Caco-2 (cell line): ENCODE data around the gene MRPS27. TPM values are rescaled to one million over a fixed set of nuclear protein-coding genes. Genes with fewer than 3 reads are reported as not detected.
"Not testable (repeated sequence)": the region's sequence is repeated elsewhere in the genome, so short reads cannot be mapped to it uniquely, and the experiment has no call there.

ENCODE experiments used
- BruUV-seq: library from RNA; stranded (reverse); fragments of 400-500 nt; replicated peaks from 2 replicates; lab custom pipeline; 2021; lab: Mats Ljungman, UMichigan
- CTCF ChIA-PET: fragments of 300-600 bp; sonication (Branson Sonifier 250); formaldehyde crosslinking; loops from one replicate; lab custom pipeline; 2022; ENCODE audit warnings: antibody characterized with exemption; lab: Charles Lee
- POLR2A ChIA-PET: fragments of 300-600 bp; sonication (Branson Sonifier 250); formaldehyde crosslinking; loops from one replicate; lab custom pipeline; 2022; ENCODE audit warnings: antibody characterized with exemption; lab: Charles Lee
- DNase-seq, 2 experiments: peaks; one replicate each; pipeline versions ENCODE4 v3.0.0 to v3.0.0-alpha.2; 2020 to 2022
- H3K27me3 ChIP-seq: replicated peaks from 2 replicates; pipeline ENCODE4 v1.6.0; 2011; ENCODE audit warnings: low read length; ENCODE audit not compliant: control insufficient read depth, insufficient read depth
- H3K36me3 ChIP-seq: 2 replicates; pipeline ENCODE4 v1.5.1; 2011; ENCODE audit warnings: low read length; ENCODE audit not compliant: control insufficient read depth, insufficient read depth
- H3K4me1 ChIP-seq: fragments of 250-450 bp; sonication (Bioruptor Pico); 2 replicates; pipeline ENCODE4 v1.5.1; 2020; ENCODE audit warnings: mild to moderate bottlenecking
- H3K4me3 ChIP-seq: 2 replicates; pipeline ENCODE4 v1.5.1; 2011; ENCODE audit warnings: low read depth, mild to moderate bottlenecking, control low read depth, low read length
- H3K9me3 ChIP-seq: fragments of 250-450 bp; sonication (Bioruptor Pico); 2 replicates; pipeline ENCODE4 v1.5.1; 2020; ENCODE audit warnings: mild to moderate bottlenecking, moderate library complexity
- H3K27ac Mint-ChIP-seq: one replicate; pipeline ENCODE4 v1.8.0; 2022; ENCODE audit warnings: mixed read lengths; ENCODE audit not compliant: unreplicated experiment
- H3K27me3 Mint-ChIP-seq: one replicate; pipeline ENCODE4 v1.8.0; 2022; ENCODE audit warnings: mixed read lengths; ENCODE audit not compliant: insufficient read depth, unreplicated experiment
- H3K36me3 Mint-ChIP-seq: one replicate; pipeline ENCODE4 v1.8.0; 2022; ENCODE audit warnings: mild to moderate bottlenecking, mixed read lengths; ENCODE audit not compliant: insufficient read depth, unreplicated experiment
- H3K4me1 Mint-ChIP-seq: one replicate; pipeline ENCODE4 v1.8.0; 2022; ENCODE audit warnings: low read depth, mixed read lengths; ENCODE audit not compliant: unreplicated experiment
- H3K4me3 Mint-ChIP-seq: one replicate; pipeline ENCODE4 v1.8.0; 2022; ENCODE audit warnings: mild to moderate bottlenecking, moderate library complexity, mixed read lengths; ENCODE audit not compliant: unreplicated experiment
- H3K9me3 Mint-ChIP-seq: one replicate; pipeline ENCODE4 v1.8.0; 2022; ENCODE audit warnings: mixed read lengths; ENCODE audit not compliant: unreplicated experiment
- CTCF ChIP-seq, 2 experiments: fragments of 200-600 bp in 1 of 2; IDR thresholded peaks; 1 replicate in 1 of 2; 2 replicates in 1 of 2; pipeline versions ENCODE4 v1.5.1 to v1.8.0; 2011 to 2022; ENCODE audit warnings: antibody characterized with exemption in 1 of 2, control low read depth in 1 of 2, inconsistent platforms in 1 of 2, low read depth in 1 of 2, low read length in 1 of 2, mild to moderate bottlenecking in 1 of 2, moderate library complexity in 1 of 2; ENCODE audit not compliant: insufficient read depth in 1 of 2, severe bottlenecking in 1 of 2, unreplicated experiment in 1 of 2
- intact Hi-C: fragments of 100-400 bp; cut with micrococcal nuclease; formaldehyde crosslinking; loops from one replicate; pipeline ENCODE4 v1.10.0; 2022; ENCODE audit not compliant: unreplicated experiment
- total RNA-seq: library from RNA; stranded (reverse); gene quantifications from 2 replicates; pipeline ENCODE4 v1.2.3, GENCODE V29; 2022

MRPS27 gene
- total RNA-seq, 1 experiment from 2014 or later: 71.1 TPM

GRCh38 chr5:72326306-72326649 lies 6.2 kb upstream of the MRPS27 start:
- no peaks in the 10 kb centered on the region for H3K27me3 ChIP-seq
- Mint-ChIP-seq H3K36me3 (peaks cover 46% of the 10 kb centered on the region), H3K4me3 (no peak overlapping the region), H3K27ac (no peak overlapping the region), H3K9me3 (no peaks in the 10 kb centered on the region), H3K4me1 (peaks cover 11% of the 10 kb centered on the region), H3K27me3 (no peaks in the 10 kb centered on the region)
- no TSS peak for BruUV-seq
- no peaks in the 10 kb centered on the region for H3K4me1 ChIP-seq
- no peaks in the 10 kb centered on the region for H3K9me3 ChIP-seq
- ChIA-PET CTCF (no interaction called here), POLR2A (no interaction called here)
- DNase-seq: no peak
- H3K4me3 ChIP-seq: no peak overlapping the region
- TF ChIP-seq CTCF (IDR thresholded peaks at IDR 0.05; ENCODE audit: insufficient read depth in 1 of 2, low read depth in 1 of 2, low read length in 1 of 2, severe bottlenecking in 1 of 2, unreplicated experiment in 1 of 2): no peak
- H3K36me3 ChIP-seq: no peaks in the 10 kb centered on the region; the same call in 1 of the 2 replicates
- intact Hi-C loops: no loop called here

GRCh38 chr5:72325566-72326305 lies 5.7 kb upstream of the MRPS27 start:
- no peaks in the 10 kb centered on the region for H3K9me3 Mint-ChIP-seq
- H3K4me3 Mint-ChIP-seq: no peak overlapping the region
- Histone ChIP-seq H3K4me3 (no peak overlapping the region), H3K4me1 (no peaks in the 10 kb centered on the region), H3K27me3 (no peaks in the 10 kb centered on the region), H3K9me3 (no peaks in the 10 kb centered on the region), H3K36me3 (no peaks in the 10 kb centered on the region; the same call in 1 of the 2 replicates)
- peaks cover 41% of the 10 kb centered on the region for H3K36me3 Mint-ChIP-seq
- no peak overlapping the region for H3K27ac Mint-ChIP-seq
- POLR2A ChIA-PET: no interaction called here
- peaks cover 11% of the 10 kb centered on the region for H3K4me1 Mint-ChIP-seq
- H3K27me3 Mint-ChIP-seq: no peaks in the 10 kb centered on the region
- no peak for DNase-seq
- no peak for TF ChIP-seq CTCF (IDR thresholded peaks at IDR 0.05; ENCODE audit: insufficient read depth in 1 of 2, low read depth in 1 of 2, low read length in 1 of 2, severe bottlenecking in 1 of 2, unreplicated experiment in 1 of 2)
- no TSS peak for BruUV-seq
- CTCF ChIA-PET: no interaction called here
- intact Hi-C loops: no loop called here

GRCh38 chr5:72324189-72324825 lies 4.3 kb upstream of the MRPS27 start:
- Mint-ChIP-seq H3K36me3 (peaks cover 50% of the 10 kb centered on the region), H3K4me3 (no peak overlapping the region), H3K27ac (peak overlapping the region; percentile 5), H3K4me1 (peaks cover 11% of the 10 kb centered on the region), H3K27me3 (no peaks in the 10 kb centered on the region), H3K9me3 (no peaks in the 10 kb centered on the region)
- intact Hi-C loops: no loop called here
- Histone ChIP-seq H3K36me3 (no peaks in the 10 kb centered on the region; the same call in 1 of the 2 replicates), H3K4me3 (no peak overlapping the region), H3K27me3 (no peaks in the 10 kb centered on the region), H3K9me3 (no peaks in the 10 kb centered on the region), H3K4me1 (no peaks in the 10 kb centered on the region)
- POLR2A ChIA-PET: no interaction called here
- TF ChIP-seq CTCF (IDR thresholded peaks at IDR 0.05; ENCODE audit: insufficient read depth in 1 of 2, low read depth in 1 of 2, low read length in 1 of 2, severe bottlenecking in 1 of 2, unreplicated experiment in 1 of 2): no peak
- BruUV-seq: no TSS peak
- CTCF ChIA-PET: no interaction called here
- no peak for DNase-seq

- H3K4me1 Mint-ChIP-seq: peaks cover 15% of the 10 kb centered on the region
- H3K9me3 Mint-ChIP-seq, H3K36me3 ChIP-seq, H3K27me3 ChIP-seq, intact Hi-C loops, H3K9me3 ChIP-seq, H3K4me1 ChIP-seq, H3K27me3 Mint-ChIP-seq: not testable (repeated sequence)
- POLR2A ChIA-PET: interaction anchor here (0.5 to 1.0 kb wide), 3 partner anchors 11 to 787 kb away, joined by 3 to 19 read pairs (median 3); no protein-coding TSS in a partner anchor
- H3K4me3 ChIP-seq: peak overlapping the region; percentile 78
- H3K27ac Mint-ChIP-seq: peak overlapping the region; percentile 97
- peak in 1 of 2 experiments; percentile 42 for DNase-seq
- H3K4me3 Mint-ChIP-seq: peak overlapping the region; percentile 99
- peaks cover 37% of the 10 kb centered on the region for H3K36me3 Mint-ChIP-seq
- CTCF ChIA-PET: interaction anchor here (1.1 kb wide), 1 partner anchor 11 kb away, joined by 15 read pairs; no protein-coding TSS in a partner anchor
- TSS peak; percentile 73 for BruUV-seq
Measured at GRCh38 chr5:72319435-72319975, 535 bp downstream of the MRPS27 start.
